ENCODE results near the gene ABHD12B. TPM values are rescaled to one million over a fixed set of nuclear protein-coding genes. Genes with fewer than 3 reads are reported as not detected.
A peak's percentile ranks its signal among the peaks of the same experiment; 100 is the strongest.

Gene ABHD12B
- total and polyA plus RNA-seq, 2 experiments from 2014 or later, result 9.0 to 52.8 TPM

DNA sequence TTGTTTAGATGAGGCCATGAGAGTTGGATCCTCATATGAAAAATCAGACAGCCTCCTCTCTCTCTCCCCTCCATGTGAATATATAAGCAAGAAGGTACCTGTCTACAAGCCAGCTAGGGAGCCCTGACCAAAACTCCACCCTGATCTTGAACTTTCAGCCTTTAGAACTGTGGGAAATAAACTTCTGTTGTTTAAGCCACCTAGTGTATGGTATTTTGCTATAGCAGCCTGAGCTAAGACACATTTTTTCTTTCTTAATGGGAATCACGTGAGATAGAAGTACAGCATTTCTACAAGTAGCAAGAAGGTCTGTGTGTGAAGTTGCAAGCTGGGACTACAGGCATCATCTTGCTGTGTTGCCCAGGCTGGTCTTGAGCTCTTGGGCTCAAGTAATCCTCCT, 16.3 kb upstream of the ABHD12B start:
- DNase-seq (ENCODE audit: low spot score) (peak; percentile 44), ATAC-seq (no peak)
- Histone ChIP-seq H3K4me1 (ENCODE audit: insufficient read depth) (no peaks in the 10 kb centered on the region; the same call in 1 of the 2 replicates), H2AFZ (peak overlapping the region; percentile 7; the same call in 1 of the 2 replicates), H3K36me3 (ENCODE audit: insufficient read depth) (no peaks in the 10 kb centered on the region), H3K4me2 (no peak overlapping the region), H3K27me3 (ENCODE audit: insufficient read depth) (no peaks in the 10 kb centered on the region), H3K9me2 (ENCODE audit: insufficient read depth) (no peaks in the 10 kb centered on the region), H3K79me2 (replicated peaks; ENCODE audit: insufficient read depth) (no peaks in the 10 kb centered on the region), H3K27ac (ENCODE audit: low read depth) (no peak overlapping the region), H3K4me3 (no peak overlapping the region), H4K20me1 (replicated peaks; ENCODE audit: insufficient read depth) (no peaks in the 10 kb centered on the region), H3F3A (replicated peaks; ENCODE audit: low read depth) (no peaks in the 10 kb centered on the region)
- no peak overlapping the region; the same call in 1 of the 2 replicates for H3K27ac Mint-ChIP-seq
- no peak overlapping the region for H3K4me3 Mint-ChIP-seq
- H3K27me3 Mint-ChIP-seq (ENCODE audit: insufficient read depth, low read depth, poor library complexity), result peaks cover 4% of the 10 kb centered on the region
- no peaks in the 10 kb centered on the region; the same call in 2 of the 3 replicates for H3K36me3 Mint-ChIP-seq (ENCODE audit: low read depth)
- no peaks in the 10 kb centered on the region for H3K9me3 Mint-ChIP-seq
- H3K4me1 Mint-ChIP-seq, result peaks cover 15% of the 10 kb centered on the region
- no peak for TF ChIP-seq POLR2AphosphoS5 (IDR thresholded peaks at IDR 0.05; ENCODE audit: low read depth)
- TF ChIP-seq, protein P1, sequence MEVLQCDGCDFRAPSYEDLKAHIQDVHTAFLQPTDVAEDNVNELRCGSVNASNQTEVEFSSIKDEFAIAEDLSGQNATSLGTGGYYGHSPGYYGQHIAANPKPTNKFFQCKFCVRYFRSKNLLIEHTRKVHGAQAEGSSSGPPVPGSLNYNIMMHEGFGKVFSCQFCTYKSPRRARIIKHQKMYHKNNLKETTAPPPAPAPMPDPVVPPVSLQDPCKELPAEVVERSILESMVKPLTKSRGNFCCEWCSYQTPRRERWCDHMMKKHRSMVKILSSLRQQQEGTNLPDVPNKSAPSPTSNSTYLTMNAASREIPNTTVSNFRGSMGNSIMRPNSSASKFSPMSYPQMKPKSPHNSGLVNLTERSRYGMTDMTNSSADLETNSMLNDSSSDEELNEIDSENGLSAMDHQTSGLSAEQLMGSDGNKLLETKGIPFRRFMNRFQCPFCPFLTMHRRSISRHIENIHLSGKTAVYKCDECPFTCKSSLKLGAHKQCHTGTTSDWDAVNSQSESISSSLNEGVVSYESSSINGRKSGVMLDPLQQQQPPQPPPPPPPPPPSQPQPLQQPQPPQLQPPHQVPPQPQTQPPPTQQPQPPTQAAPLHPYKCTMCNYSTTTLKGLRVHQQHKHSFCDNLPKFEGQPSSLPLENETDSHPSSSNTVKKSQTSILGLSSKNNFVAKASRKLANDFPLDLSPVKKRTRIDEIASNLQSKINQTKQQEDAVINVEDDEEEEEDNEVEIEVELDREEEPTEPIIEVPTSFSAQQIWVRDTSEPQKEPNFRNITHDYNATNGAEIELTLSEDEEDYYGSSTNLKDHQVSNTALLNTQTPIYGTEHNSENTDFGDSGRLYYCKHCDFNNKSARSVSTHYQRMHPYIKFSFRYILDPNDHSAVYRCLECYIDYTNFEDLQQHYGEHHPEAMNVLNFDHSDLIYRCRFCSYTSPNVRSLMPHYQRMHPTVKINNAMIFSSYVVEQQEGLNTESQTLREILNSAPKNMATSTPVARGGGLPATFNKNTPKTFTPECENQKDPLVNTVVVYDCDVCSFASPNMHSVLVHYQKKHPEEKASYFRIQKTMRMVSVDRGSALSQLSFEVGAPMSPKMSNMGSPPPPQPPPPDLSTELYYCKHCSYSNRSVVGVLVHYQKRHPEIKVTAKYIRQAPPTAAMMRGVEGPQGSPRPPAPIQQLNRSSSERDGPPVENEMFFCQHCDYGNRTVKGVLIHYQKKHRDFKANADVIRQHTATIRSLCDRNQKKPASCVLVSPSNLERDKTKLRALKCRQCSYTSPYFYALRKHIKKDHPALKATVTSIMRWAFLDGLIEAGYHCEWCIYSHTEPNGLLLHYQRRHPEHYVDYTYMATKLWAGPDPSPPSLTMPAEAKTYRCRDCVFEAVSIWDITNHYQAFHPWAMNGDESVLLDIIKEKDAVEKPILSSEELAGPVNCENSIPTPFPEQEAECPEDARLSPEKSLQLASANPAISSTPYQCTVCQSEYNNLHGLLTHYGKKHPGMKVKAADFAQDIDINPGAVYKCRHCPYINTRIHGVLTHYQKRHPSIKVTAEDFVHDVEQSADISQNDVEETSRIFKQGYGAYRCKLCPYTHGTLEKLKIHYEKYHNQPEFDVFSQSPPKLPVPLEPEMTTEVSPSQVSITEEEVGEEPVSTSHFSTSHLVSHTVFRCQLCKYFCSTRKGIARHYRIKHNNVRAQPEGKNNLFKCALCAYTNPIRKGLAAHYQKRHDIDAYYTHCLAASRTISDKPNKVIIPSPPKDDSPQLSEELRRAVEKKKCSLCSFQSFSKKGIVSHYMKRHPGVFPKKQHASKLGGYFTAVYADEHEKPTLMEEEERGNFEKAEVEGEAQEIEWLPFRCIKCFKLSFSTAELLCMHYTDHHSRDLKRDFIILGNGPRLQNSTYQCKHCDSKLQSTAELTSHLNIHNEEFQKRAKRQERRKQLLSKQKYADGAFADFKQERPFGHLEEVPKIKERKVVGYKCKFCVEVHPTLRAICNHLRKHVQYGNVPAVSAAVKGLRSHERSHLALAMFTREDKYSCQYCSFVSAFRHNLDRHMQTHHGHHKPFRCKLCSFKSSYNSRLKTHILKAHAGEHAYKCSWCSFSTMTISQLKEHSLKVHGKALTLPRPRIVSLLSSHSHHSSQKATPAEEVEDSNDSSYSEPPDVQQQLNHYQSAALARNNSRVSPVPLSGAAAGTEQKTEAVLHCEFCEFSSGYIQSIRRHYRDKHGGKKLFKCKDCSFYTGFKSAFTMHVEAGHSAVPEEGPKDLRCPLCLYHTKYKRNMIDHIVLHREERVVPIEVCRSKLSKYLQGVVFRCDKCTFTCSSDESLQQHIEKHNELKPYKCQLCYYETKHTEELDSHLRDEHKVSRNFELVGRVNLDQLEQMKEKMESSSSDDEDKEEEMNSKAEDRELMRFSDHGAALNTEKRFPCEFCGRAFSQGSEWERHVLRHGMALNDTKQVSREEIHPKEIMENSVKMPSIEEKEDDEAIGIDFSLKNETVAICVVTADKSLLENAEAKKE (CRISPR knock-in tag; IDR thresholded peaks at IDR 0.05), result no peak
- TF ChIP-seq, protein P2, sequence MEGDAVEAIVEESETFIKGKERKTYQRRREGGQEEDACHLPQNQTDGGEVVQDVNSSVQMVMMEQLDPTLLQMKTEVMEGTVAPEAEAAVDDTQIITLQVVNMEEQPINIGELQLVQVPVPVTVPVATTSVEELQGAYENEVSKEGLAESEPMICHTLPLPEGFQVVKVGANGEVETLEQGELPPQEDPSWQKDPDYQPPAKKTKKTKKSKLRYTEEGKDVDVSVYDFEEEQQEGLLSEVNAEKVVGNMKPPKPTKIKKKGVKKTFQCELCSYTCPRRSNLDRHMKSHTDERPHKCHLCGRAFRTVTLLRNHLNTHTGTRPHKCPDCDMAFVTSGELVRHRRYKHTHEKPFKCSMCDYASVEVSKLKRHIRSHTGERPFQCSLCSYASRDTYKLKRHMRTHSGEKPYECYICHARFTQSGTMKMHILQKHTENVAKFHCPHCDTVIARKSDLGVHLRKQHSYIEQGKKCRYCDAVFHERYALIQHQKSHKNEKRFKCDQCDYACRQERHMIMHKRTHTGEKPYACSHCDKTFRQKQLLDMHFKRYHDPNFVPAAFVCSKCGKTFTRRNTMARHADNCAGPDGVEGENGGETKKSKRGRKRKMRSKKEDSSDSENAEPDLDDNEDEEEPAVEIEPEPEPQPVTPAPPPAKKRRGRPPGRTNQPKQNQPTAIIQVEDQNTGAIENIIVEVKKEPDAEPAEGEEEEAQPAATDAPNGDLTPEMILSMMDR (conservative IDR thresholded peaks at IDR 0.05; ENCODE audit: low read depth in 2 of 2), result peak; percentile 9 to 31; a peak in 1 of 4 replicates
- no peak for TF ChIP-seq NANOG (IDR thresholded peaks at IDR 0.05; ENCODE audit: borderline replicate concordance)
- no peak for TF ChIP-seq CREB1 (CRISPR knock-in tag; IDR thresholded peaks at IDR 0.05; ENCODE audit: low read depth)

Measured in GM23338 (cell line).